Measurements from ENCODE around the gene HBZ.
"Not testable (repeated sequence)": the region's sequence is repeated elsewhere in the genome, so short reads cannot be mapped to it uniquely, and the experiment has no call there.

DNA sequence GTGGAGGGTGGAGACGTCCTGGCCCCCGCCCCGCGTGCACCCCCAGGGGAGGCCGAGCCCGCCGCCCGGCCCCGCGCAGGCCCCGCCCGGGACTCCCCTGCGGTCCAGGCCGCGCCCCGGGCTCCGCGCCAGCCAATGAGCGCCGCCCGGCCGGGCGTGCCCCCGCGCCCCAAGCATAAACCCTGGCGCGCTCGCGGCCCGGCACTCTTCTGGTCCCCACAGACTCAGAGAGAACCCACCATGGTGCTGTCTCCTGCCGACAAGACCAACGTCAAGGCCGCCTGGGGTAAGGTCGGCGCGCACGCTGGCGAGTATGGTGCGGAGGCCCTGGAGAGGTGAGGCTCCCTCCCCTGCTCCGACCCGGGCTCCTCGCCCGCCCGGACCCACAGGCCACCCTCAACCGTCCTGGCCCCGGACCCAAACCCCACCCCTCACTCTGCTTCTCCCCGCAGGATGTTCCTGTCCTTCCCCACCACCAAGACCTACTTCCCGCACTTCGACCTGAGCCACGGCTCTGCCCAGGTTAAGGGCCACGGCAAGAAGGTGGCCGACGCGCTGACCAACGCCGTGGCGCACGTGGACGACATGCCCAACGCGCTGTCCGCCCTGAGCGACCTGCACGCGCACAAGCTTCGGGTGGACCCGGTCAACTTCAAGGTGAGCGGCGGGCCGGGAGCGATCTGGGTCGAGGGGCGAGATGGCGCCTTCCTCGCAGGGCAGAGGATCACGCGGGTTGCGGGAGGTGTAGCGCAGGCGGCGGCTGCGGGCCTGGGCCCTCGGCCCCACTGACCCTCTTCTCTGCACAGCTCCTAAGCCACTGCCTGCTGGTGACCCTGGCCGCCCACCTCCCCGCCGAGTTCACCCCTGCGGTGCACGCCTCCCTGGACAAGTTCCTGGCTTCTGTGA is 24.3 kb downstream of the HBZ start, which contains the start of gene HBA1:
- not testable (repeated sequence) for TF ChIP-seq ZNF140 (CRISPR knock-in tag; IDR thresholded peaks at IDR 0.05)
- TF ChIP-seq, protein P1, sequence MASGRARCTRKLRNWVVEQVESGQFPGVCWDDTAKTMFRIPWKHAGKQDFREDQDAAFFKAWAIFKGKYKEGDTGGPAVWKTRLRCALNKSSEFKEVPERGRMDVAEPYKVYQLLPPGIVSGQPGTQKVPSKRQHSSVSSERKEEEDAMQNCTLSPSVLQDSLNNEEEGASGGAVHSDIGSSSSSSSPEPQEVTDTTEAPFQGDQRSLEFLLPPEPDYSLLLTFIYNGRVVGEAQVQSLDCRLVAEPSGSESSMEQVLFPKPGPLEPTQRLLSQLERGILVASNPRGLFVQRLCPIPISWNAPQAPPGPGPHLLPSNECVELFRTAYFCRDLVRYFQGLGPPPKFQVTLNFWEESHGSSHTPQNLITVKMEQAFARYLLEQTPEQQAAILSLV (tag; IDR thresholded peaks at IDR 0.05) = not testable (repeated sequence)
- TF ChIP-seq, protein P2, sequence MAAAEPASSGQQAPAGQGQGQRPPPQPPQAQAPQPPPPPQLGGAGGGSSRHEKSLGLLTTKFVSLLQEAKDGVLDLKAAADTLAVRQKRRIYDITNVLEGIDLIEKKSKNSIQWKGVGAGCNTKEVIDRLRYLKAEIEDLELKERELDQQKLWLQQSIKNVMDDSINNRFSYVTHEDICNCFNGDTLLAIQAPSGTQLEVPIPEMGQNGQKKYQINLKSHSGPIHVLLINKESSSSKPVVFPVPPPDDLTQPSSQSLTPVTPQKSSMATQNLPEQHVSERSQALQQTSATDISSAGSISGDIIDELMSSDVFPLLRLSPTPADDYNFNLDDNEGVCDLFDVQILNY (CRISPR knock-in tag; IDR thresholded peaks at IDR 0.05) = not testable (repeated sequence)
